Prostate gland (tissue), 2 donors: ENCODE results near the gene DBF4B. TPM values are rescaled to one million over a fixed set of nuclear protein-coding genes. Genes with fewer than 3 reads are reported as not detected.
A peak's percentile ranks its signal among the peaks of the same experiment; 100 is the strongest.

Source experiments
- DNase-seq: peaks from one replicate; pipeline ENCODE4 v3.0.0-alpha.2; 2019; ENCODE audit warnings: low spot score
- H3K27ac ChIP-seq, 2 donors: fragments of 200-600 bp; sonication (generic); 2 replicates each; pipeline ENCODE4 v1.5.1; 2017 to 2019
- H3K27me3 ChIP-seq: fragments of 200-600 bp; sonication (generic); replicated peaks from 2 replicates; pipeline ENCODE4 v1.5.1; 2019; ENCODE audit not compliant: insufficient read depth
- H3K36me3 ChIP-seq, 2 donors: fragments of 200-600 bp; sonication (generic); 1 replicate in 1 of 2; 2 replicates in 1 of 2; pipeline versions ENCODE4 v1.5.1 to v1.8.1; 2017 to 2019
- H3K4me1 ChIP-seq: fragments of 200-600 bp; sonication (generic); replicated peaks from 2 replicates; pipeline ENCODE4 v1.5.1; 2019
- H3K4me3 ChIP-seq, 2 donors: fragments of 200-600 bp; sonication (generic); 2 replicates each; pipeline ENCODE4 v1.5.1; 2017 to 2019
- H3K9me3 ChIP-seq: fragments of 200-600 bp; sonication (generic); 2 replicates; pipeline ENCODE4 v1.5.1; 2017
- CTCF ChIP-seq, 4 experiments: fragments of 200-600 bp in 2 of 4; fragments of 450-650 bp in 2 of 4; sonication (generic) in 2 of 4; IDR thresholded peaks; 1 replicate in 3 of 4; 2 replicates in 1 of 4; pipeline ENCODE4 v1.5.1; 2016 to 2019; ENCODE audit warnings: antibody characterized with exemption in 4 of 4, mild to moderate bottlenecking in 2 of 4, moderate library complexity in 2 of 4
- POLR2A ChIP-seq: fragments of 450-650 bp; IDR thresholded peaks from one replicate; pipeline ENCODE4 v1.6.1; 2016; ENCODE audit warnings: antibody characterized with exemption, mild to moderate bottlenecking
- POLR2AphosphoS5 ChIP-seq: sonication (generic); formaldehyde crosslinking; IDR thresholded peaks from one replicate; pipeline ENCODE4 v1.6.1; 2017; ENCODE audit warnings: antibody characterized with exemption
- WGBS: methylation state at CpG from one replicate; pipeline ENCODE4 v1.1.5; 2018; 5-methylcytosine and 5-hydroxymethylcytosine counted together
- intact Hi-C: fragments of 100-400 bp; cut with DNase I; formaldehyde crosslinking; loops from one replicate; pipeline ENCODE4 v1.14.2; 2022
- total RNA-seq, 2 donors: library from RNA; depleted of rRNA; stranded (reverse); fragments of >200 nt; gene quantifications; one replicate each; pipeline ENCODE4 v1.1.0, GENCODE V29; 2016

DBF4B gene
- total RNA-seq, 2 donors from 2014 or later: 5.3 to 20.1 TPM

GRCh38 chr17:44758414-44759085 lies 50.1 kb downstream of the DBF4B start, which contains the start of gene ADAM11:
Gene ADAM11, plus strand, starts transcription at chr17:44758988. Its CDS starts 212 bp downstream, at chr17:44759200.
- Histone ChIP-seq H3K27me3 (peaks cover 2% of the 10 kb centered on the region), H3K36me3 (no peaks in the 10 kb centered on the region), H3K27ac (no peak within 1 kb of the TSS), H3K4me1 (peaks cover 4% of the 10 kb centered on the region), H3K9me3 (no peaks in the 10 kb centered on the region), H3K4me3 (peak within 1 kb of the TSS; percentile 31 to 42)
- WGBS: 7% methylated on average over 54 of the region's 74 CpGs
- no peak for DNase-seq
- intact Hi-C loops: no loop called here
- TF ChIP-seq CTCF (IDR thresholded peaks at IDR 0.05) (no peak), POLR2AphosphoS5 (no peak), POLR2A (no peak)

- no peak for DNase-seq
- no peak overlapping the region for H3K27ac ChIP-seq
- intact Hi-C loops: no loop called here
- TF ChIP-seq POLR2AphosphoS5 (no peak), CTCF (IDR thresholded peaks at IDR 0.05) (no peak), POLR2A (no peak)
- H3K36me3 ChIP-seq: no peaks in the 10 kb centered on the region
- WGBS: 9% methylated on average over 41 of the region's 60 CpGs
- H3K9me3 ChIP-seq: no peaks in the 10 kb centered on the region
- H3K27me3 ChIP-seq: peaks cover 2% of the 10 kb centered on the region
- H3K4me3 ChIP-seq: peak overlapping the region; percentile 31 to 42
- H3K4me1 ChIP-seq: peaks cover 4% of the 10 kb centered on the region
Measured at GRCh38 chr17:44759086-44759915, 50.8 kb downstream of the DBF4B start.

DNA sequence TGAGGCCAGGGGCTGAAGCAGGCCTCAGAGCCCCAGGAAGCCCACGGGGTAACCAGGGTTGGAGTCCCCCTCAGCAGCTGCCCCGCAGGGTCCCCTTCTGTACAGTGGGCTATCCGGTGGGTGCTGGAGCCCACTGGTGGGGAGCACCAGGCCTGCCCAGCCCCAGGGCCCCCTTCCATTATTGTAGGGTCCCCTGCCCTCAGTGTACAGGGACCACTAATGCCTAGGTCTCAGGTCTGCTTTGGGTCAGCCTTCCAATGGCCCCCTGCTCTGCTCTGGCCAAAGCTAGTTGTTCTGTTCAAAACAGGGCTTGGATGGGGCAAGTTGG lies 51.4 kb downstream of the DBF4B start:
- H3K27ac ChIP-seq: no peak overlapping the region

DNA sequence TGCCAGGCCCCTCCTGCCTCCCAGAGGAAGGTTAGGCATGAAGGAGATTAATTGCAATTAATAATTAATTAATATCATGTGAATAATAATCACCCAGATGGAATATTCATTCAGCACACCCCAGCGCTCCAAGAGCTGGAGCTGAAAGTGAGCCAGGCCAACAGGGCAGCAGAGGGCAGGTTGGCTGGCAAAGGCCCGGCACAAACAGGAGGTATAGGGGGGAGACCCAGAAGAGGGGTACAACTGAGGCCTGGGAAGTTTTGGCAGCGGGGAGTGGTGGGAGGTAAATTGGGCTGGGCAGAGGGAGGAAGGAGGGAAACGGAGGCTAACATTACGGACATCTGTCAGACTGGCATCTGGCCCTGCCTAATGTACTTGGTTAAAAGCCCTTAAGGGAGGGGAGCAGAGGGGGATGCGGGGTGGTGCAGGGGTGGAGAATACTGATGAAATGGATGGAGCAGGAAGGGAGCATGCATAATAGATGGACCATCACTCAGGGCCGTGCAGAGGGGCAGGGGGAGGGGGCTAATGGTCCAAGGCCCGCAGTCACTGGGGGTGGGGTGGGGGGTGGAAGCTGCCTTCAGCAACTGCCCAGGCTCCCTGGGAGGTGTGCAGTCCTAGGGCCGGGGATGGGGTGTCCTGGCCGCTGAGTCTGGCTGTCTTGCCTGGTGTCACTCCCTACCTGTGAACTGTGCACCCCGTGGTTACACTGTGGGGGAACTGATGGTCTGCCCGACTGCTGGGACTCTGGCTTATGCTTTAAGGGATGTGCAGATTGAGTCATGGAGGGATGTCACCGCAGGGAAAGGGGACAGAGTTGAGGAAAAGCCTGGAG lies 52.2 kb downstream of the DBF4B start:
- H3K27me3 ChIP-seq: peaks cover 2% of the 10 kb centered on the region

More for the DNA sequence above, 51.4 kb downstream of the DBF4B start:
- intact Hi-C loops: no loop called here
- no peak overlapping the region for H3K4me3 ChIP-seq
- H3K9me3 ChIP-seq: no peaks in the 10 kb centered on the region
- 49% methylated on average over 3 of the region's 3 CpGs for WGBS
- TF ChIP-seq CTCF (IDR thresholded peaks at IDR 0.05) (no peak), POLR2A (no peak), POLR2AphosphoS5 (no peak)
- H3K27me3 ChIP-seq: peaks cover 2% of the 10 kb centered on the region
- DNase-seq: no peak
- no peaks in the 10 kb centered on the region for H3K36me3 ChIP-seq
- peaks cover 4% of the 10 kb centered on the region for H3K4me1 ChIP-seq

More for the DNA sequence above, 52.2 kb downstream of the DBF4B start:
- H3K4me1 ChIP-seq: peaks cover 4% of the 10 kb centered on the region
- TF ChIP-seq CTCF (IDR thresholded peaks at IDR 0.05) (no peak), POLR2A (no peak), POLR2AphosphoS5 (no peak)
- DNase-seq: no peak
- H3K36me3 ChIP-seq: no peaks in the 10 kb centered on the region
- intact Hi-C loops: no loop called here
- H3K9me3 ChIP-seq: no peaks in the 10 kb centered on the region
- no peak overlapping the region for H3K27ac ChIP-seq
- 79% methylated on average over 13 of the region's 13 CpGs for WGBS
- no peak overlapping the region for H3K4me3 ChIP-seq
